ENCODE data around the gene DLG5. TPM values are rescaled to one million over a fixed set of nuclear protein-coding genes. Genes with fewer than 3 reads are reported as not detected.

Gene DLG5
- total RNA-seq, 2 donors from 2014 or later: 26.1 to 47.5 TPM

GRCh38 chr10:77890097-77890496 lies 36.5 kb downstream of the DLG5 start:
- peaks cover 8% of the 10 kb centered on the region for H3K4me1 ChIP-seq
- H3K27me3 ChIP-seq: no peaks in the 10 kb centered on the region
- H3K4me3 ChIP-seq: no peak overlapping the region
- intact Hi-C loops (cut with DNase I): no loop called here
- H3K27ac ChIP-seq: no peak overlapping the region
- TF ChIP-seq, protein P1, sequence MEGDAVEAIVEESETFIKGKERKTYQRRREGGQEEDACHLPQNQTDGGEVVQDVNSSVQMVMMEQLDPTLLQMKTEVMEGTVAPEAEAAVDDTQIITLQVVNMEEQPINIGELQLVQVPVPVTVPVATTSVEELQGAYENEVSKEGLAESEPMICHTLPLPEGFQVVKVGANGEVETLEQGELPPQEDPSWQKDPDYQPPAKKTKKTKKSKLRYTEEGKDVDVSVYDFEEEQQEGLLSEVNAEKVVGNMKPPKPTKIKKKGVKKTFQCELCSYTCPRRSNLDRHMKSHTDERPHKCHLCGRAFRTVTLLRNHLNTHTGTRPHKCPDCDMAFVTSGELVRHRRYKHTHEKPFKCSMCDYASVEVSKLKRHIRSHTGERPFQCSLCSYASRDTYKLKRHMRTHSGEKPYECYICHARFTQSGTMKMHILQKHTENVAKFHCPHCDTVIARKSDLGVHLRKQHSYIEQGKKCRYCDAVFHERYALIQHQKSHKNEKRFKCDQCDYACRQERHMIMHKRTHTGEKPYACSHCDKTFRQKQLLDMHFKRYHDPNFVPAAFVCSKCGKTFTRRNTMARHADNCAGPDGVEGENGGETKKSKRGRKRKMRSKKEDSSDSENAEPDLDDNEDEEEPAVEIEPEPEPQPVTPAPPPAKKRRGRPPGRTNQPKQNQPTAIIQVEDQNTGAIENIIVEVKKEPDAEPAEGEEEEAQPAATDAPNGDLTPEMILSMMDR (IDR thresholded peaks at IDR 0.05): no peak
- no peak overlapping the region for H3K9ac ChIP-seq (ENCODE audit: low read depth in 2 of 2, low read length in 2 of 2)
- no peaks in the 10 kb centered on the region for H3K9me3 ChIP-seq
- no peaks in the 10 kb centered on the region for H3K36me3 ChIP-seq
- no peak for DNase-seq

DNA sequence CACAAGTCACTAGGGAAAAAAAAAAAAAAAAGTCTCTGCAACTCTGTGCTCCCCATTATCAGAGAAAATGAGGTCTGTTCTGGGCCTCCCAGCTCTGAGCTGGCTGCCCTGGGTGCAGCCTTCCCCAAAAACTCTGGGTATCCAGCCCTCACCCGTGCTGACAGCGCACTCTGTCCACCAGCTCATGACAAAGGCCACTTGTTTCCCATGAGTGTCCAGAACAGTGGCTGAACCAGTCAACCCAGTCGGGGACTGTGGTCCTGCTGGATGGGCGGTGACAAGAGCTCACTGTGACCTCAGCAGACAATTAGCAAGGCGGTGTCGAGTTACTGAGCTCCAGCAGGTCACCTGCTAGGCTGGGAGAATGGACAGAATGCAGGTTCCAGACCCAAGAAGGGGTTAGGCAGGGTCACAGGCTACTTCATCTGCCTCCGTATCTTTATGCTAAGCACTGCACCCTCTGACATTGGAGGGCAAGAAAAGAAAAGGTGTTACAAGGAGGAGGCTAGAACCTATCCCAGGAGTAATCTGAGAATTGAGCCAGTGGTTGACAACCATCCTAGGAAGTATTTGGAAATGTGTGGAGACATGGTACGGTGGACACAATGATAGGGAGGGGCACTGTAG lies 37.2 kb downstream of the DLG5 start:
- Histone ChIP-seq H3K9ac (ENCODE audit: low read depth in 2 of 2, low read length in 2 of 2) (no peak overlapping the region), H3K9me3 (no peaks in the 10 kb centered on the region)

DNA sequence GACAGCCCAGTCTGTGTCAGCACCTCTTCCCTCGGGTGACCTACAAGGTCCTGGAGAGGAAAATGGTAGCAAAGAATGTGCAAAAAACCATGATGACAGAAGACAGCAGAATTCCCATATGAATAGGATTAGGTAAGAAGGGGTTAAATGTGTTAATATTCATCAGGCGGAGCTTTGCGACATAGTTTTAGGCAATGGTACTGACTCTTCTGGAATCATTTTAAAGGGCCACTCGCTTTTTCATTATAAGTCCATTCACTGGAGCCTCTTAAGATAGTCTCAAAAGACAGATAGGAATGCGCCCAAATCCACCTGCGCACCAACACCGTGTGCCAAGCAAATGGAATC lies 38.2 kb downstream of the DLG5 start:
- intact Hi-C loops (cut with DNase I): no loop called here
- no peaks in the 10 kb centered on the region for H3K27me3 ChIP-seq
- TF ChIP-seq, protein P1 (IDR thresholded peaks at IDR 0.05): no peak
- H3K9ac ChIP-seq (ENCODE audit: low read depth in 2 of 2, low read length in 2 of 2): peak overlapping the region; percentile 3 to 28
- no peaks in the 10 kb centered on the region for H3K36me3 ChIP-seq
- no peak for DNase-seq
- H3K4me1 ChIP-seq: peaks cover 8% of the 10 kb centered on the region
- no peak overlapping the region for H3K4me3 ChIP-seq
- H3K27ac ChIP-seq: no peak overlapping the region
- no peaks in the 10 kb centered on the region for H3K9me3 ChIP-seq

More for the DNA sequence above, 37.2 kb downstream of the DLG5 start:
- Histone ChIP-seq H3K4me3 (no peak overlapping the region), H3K27ac (no peak overlapping the region), H3K27me3 (no peaks in the 10 kb centered on the region), H3K36me3 (no peaks in the 10 kb centered on the region), H3K4me1 (peaks cover 8% of the 10 kb centered on the region)
- TF ChIP-seq, protein P1 (IDR thresholded peaks at IDR 0.05): no peak
- peak; percentile 80 for DNase-seq
- intact Hi-C loops (cut with DNase I): no loop called here

DNA sequence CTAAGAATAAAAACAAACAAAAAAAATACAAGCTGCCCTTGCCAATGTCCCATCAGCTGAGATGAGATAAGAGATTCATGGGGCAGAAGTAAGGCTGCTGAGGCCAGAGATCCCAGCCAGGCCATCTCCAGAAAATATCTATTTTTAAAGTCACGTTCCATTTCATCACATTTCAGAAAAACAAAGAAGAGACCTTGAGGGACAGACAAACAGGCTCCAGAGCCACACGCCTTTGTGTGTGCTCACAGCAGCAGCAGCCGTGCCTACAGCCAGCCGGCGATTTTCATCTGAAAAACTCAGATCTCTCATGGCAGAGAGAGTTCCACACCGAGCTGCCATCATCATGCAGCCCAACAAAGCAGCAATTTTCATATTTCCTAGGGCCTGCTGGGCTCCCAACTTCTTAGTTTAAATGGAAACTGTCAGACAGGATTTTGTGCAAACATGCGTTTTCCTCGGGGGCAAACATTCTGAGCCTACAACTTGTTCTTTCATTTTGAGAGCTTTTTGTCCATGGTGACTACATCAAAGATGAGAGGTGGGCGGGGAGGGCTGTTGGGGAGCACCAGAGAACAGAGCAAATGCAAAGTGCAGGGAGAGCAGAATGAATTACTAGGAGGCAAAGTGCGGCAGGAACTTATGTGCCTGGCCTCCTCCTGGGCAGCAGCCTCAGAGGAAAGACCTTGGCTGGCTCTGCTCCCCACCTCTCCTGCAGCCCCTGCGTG lies 38.8 kb downstream of the DLG5 start:
- intact Hi-C loops (cut with DNase I): no loop called here
- DNase-seq: no peak
- Histone ChIP-seq H3K27ac (no peak overlapping the region), H3K27me3 (no peaks in the 10 kb centered on the region), H3K4me1 (peaks cover 8% of the 10 kb centered on the region), H3K4me3 (no peak overlapping the region), H3K36me3 (no peaks in the 10 kb centered on the region), H3K9ac (ENCODE audit: low read depth in 2 of 2, low read length in 2 of 2) (peak overlapping the region; percentile 3 to 28), H3K9me3 (no peaks in the 10 kb centered on the region)
- TF ChIP-seq, protein P1 (IDR thresholded peaks at IDR 0.05): no peak

GRCh38 chr10:77886795-77887355 lies 39.7 kb downstream of the DLG5 start:
- Histone ChIP-seq H3K4me3 (no peak overlapping the region), H3K4me1 (peaks cover 8% of the 10 kb centered on the region), H3K27ac (no peak overlapping the region), H3K9me3 (no peaks in the 10 kb centered on the region), H3K36me3 (no peaks in the 10 kb centered on the region), H3K9ac (ENCODE audit: low read depth in 2 of 2, low read length in 2 of 2) (no peak overlapping the region), H3K27me3 (no peaks in the 10 kb centered on the region)
- intact Hi-C loops (cut with DNase I): no loop called here
- no peak for DNase-seq
- TF ChIP-seq, protein P1 (IDR thresholded peaks at IDR 0.05): no peak
